GM10847 (cell line): ENCODE data around the gene ACBD4.

Experiments
- POLR2A ChIP-seq: IDR thresholded peaks from 2 replicates; pipeline ENCODE4 v1.6.1; 2011; ENCODE audit not compliant: insufficient read length; ENCODE audit errors: extremely low read depth

The ACBD4 gene

DNA sequence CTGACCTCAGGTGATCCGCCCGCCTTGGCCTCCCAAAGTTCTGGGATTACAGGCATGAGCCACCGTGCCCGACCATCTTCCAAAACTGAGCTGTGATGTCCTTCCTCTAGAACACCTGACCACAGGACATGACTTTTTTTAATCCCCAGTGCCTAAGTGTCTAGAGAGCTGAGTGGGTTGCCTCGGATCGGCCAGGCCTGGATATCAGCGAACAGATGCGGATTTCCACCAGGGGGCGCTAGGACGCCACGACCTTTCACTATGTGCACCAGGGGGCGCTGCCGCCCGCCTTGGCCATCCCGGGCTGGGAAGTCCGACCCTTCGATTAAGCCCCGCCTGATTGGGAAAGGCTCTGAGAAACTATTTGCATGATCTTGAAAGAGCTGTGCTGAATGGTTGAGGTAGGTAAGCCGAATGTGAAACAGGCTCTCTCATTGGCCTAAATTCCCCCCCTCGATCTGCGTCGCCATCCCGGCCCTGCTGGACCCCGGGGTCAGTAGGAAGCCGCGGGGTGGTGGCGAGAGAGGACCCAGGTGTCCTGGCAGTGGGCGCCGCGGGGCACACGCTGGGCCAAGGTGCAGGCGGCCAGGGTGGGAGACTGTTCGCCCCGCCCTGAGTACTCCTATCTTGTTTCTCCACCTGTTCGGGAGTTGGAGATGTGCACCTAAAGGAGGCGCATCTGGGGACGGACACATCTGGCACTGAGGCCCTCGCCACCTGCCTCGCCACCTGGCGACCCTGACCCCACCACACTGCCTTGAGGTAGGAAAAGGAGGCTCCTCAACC is at the start of gene ACBD4:
ACBD4 (plus strand) TSS at position 496 of the 786 bp plus-strand sequence. CDS start 458 bp downstream, outside the sequence.
- peak; percentile 76 for TF ChIP-seq POLR2A

- TF ChIP-seq POLR2A, result no peak
Observed at GRCh38 chr17:45086391-45086790, 49.1 kb upstream of the ACBD4 start.

DNA sequence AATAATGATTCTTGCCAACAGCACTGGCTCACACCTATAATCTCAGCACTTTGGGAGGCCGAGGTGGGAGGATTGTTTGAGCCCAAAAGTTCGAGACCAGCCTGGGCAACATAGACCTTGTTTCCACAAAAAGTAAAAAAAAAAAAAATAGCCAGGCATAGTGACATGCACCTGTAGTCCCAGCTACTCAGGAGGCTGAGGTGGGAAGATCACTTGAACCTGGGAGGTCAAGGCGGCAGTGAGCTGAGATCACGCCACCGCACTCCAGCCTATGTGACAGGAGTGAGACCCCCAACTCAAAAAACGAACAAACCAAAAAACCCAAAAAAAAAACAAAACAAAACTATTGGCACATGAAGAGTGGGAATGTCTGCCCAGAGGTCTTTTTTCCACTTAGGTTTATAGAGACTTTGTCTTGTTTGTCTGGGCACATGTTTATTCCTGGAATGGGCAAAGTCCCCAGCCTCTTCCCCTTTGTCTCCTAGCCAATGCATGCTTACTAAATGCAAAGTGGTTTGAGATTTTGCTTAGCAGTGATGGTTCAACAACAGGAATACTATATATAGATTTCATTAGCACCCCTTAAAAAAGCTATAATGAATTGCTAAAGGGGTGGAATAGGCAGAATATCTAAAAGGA is 48.5 kb upstream of the ACBD4 start:
- no peak for TF ChIP-seq POLR2A

- TF ChIP-seq POLR2A, result no peak
Observed at GRCh38 chr17:45087504-45087975, 47.9 kb upstream of the ACBD4 start.

GRCh38 chr17:45087978-45088377 is 47.5 kb upstream of the ACBD4 start:
- TF ChIP-seq POLR2A, result no peak

- no peak for TF ChIP-seq POLR2A
Observed at GRCh38 chr17:45088741-45089140, 46.7 kb upstream of the ACBD4 start.

DNA sequence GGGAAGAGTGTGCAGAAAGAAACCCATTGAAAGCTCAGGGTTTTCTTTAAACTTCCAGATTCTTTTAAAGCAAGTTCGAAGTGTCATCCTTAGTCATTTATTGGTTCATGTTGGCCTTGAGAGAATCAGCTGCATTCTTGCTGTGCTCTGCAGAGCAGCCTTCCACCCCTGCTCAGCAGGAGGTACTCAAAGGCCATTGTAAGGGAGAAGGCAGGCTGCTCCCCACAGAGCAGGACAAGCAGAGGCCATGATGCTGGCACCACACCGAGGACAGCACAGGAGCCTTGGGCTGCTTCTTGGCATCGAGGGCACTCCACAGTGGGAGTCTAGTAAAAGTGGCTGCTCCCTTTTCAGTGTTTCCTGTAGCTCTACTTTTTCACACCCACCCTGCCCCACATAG is 44.8 kb upstream of the ACBD4 start:
- TF ChIP-seq POLR2A, result no peak

DNA sequence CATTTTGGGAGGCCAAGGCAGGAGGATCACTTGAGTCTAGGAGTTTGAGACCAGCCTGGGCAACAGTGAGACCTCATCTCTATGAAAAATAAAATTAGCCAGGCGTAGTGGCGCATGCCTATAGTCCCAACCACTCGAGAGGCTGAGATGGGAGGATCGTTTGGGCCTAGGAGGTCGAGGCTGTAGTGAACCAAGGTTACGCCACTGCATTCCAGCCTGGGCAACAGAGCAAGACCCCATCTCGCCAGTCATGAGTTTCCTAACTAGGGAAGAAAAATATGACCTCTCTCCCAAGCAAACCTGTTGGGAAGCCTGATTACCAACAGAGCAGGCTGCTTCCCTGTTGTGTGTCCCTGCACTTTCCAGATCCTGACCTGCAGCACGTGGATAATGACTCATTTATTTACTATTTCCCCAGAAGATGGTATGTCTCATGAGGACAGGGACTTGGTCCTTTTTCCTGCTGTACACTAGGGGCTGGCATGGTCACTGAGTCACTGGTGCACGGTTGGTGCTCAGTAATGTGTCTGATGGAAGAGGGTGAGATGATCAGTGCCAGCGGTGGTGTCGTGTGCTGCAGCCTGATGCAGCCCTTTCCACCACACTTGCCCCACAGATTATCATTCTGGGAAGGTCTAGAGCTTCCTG is 43.6 kb upstream of the ACBD4 start:
- TF ChIP-seq POLR2A, result no peak

GRCh38 chr17:45092911-45093430 is 42.5 kb upstream of the ACBD4 start:
- no peak for TF ChIP-seq POLR2A

DNA sequence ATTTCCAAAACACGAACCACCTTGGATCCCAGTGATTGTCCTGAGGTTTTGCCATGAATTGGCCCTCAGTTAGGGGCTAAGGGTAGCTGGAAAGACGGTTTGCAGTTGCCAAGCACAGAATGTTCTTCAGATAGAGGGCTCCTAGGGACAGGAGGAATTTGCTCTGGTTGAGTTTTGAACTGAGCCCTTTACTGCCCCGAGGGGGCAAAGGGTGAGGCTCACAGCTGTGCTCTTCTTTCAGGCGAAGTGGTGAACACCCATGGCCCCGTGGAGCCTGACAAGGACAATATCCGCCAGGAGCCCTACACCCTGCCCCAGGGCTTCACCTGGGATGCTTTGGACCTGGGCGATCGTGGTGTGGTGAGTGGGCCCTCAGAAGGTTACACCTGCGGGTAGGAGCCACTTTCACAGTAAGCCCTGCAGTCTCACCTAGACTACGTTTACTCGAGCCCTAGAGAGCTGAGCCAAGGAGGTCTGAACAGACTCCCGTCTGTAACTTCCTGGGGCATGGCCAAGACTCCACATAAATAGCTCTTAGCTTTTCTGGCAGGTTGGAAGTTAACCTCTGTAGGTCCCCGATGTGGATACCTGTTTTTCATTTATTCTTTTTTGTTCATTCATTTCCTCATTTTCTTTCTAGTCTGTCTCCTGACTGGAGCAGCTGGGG is 41.9 kb upstream of the ACBD4 start:
- no peak for TF ChIP-seq POLR2A

GRCh38 chr17:45096141-45096540 is 39.3 kb upstream of the ACBD4 start:
- TF ChIP-seq POLR2A, result no peak

DNA sequence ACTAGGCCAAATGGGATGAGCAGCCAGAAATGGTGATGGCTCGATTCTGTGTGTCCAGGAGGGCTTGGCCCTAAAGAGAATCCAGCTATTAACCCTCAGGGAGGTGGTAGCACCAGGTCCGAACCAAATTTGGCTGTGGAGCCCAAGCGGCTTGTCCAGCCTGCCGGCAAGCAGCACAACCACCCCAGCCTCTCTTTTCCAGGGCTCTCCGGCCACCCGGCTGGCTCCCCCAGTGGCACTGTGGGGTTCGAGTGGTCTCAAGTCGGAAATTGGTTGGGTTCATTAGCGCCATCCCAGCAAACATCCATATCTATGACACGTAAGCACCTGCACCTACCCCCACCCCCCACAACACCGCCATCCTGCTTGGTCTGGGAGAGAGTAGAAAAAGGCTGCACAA is 38.6 kb upstream of the ACBD4 start:
- no peak for TF ChIP-seq POLR2A

DNA sequence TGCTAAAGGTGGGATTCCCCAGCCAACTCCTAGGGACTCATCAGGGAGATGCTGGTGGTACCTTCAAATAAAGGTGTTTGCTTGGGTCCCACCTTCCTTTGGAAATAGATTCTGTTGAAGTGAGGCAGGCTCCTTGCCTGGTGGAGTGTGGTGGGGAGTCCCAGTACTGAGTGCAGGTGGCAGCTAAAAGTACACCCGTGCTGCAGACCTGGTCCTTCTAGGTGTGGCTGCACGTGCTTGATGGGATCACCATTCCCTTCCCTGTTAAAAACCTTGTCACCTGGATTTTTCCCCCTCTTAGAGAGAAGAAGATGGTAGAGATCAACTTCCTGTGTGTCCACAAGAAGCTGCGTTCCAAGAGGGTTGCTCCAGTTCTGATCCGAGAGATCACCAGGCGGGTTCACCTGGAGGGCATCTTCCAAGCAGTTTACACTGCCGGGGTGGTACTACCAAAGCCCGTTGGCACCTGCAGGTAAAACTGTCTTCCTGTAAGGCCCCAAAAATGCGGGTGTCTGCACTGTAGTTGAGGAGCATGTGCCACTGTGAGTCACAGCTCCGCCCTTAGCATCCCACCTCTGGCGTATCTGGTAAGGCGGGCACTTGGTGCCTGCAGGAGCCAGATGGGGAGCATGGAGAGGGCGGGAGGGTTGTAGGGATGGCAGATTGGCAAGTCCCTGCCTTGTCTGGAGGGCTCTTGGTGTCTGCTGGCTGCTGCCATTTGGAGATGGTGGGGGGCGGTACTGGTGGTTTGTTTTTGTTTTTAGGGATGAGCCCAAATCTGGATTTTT is 37.2 kb upstream of the ACBD4 start:
- TF ChIP-seq POLR2A, result no peak

GRCh38 chr17:45098869-45099616 is 36.4 kb upstream of the ACBD4 start:
- no peak for TF ChIP-seq POLR2A
